K562 (cell line): ENCODE measurements around the gene RACGAP1. TPM values are rescaled to one million over a fixed set of nuclear protein-coding genes. Genes with fewer than 3 reads are reported as not detected.
A peak's percentile ranks its signal among the peaks of the same experiment; 100 is the strongest.

Experiments
- CBFA2T3 ChIP-seq: fragments of 450-650 bp; IDR thresholded peaks from 2 replicates; pipeline ENCODE4 v1.6.1; 2017
- CBX2 ChIP-seq: fragments of 200-600 bp; sonication (generic); IDR thresholded peaks from one replicate; pipeline ENCODE4 v1.6.1; 2012; ENCODE audit warnings: mild to moderate bottlenecking, low read length, inconsistent platforms; ENCODE audit not compliant: insufficient read depth, poor library complexity, severe bottlenecking
- HOXB6 ChIP-seq: fragments of 250-450 bp; sonication (Bioruptor Pico); IDR thresholded peaks from 2 replicates; pipeline ENCODE4 v1.5.1; 2022; ENCODE audit warnings: mild to moderate bottlenecking, borderline replicate concordance
- NCOA1 ChIP-seq: fragments of 450-650 bp; IDR thresholded peaks from 2 replicates; pipeline ENCODE4 v1.6.1; 2016; ENCODE audit warnings: low read depth
- NFIC ChIP-seq: fragments of 450-650 bp; IDR thresholded peaks from 2 replicates; pipeline ENCODE4 v1.6.1; 2017; ENCODE audit warnings: mild to moderate bottlenecking, inconsistent platforms
- NRF1 ChIP-seq, 2 experiments: fragments of 450-650 bp; IDR thresholded peaks in 1 of 2; conservative IDR thresholded peaks in 1 of 2; 2 replicates each; pipeline ENCODE4 v1.6.1; 2014; ENCODE audit warnings: mild to moderate bottlenecking in 2 of 2
- POLR2B ChIP-seq: fragments of 450-650 bp; IDR thresholded peaks from 2 replicates; pipeline ENCODE4 v1.6.1; 2018; ENCODE audit warnings: low read depth; ENCODE audit not compliant: partially characterized antibody
- POLR3A ChIP-seq: IDR thresholded peaks from 2 replicates; pipeline ENCODE4 v1.6.1; 2011; ENCODE audit warnings: borderline replicate concordance, mild to moderate bottlenecking, moderate library complexity; ENCODE audit not compliant: insufficient read length, insufficient read depth; ENCODE audit errors: extremely low read depth
- RFX5 ChIP-seq: IDR thresholded peaks from 2 replicates; pipeline ENCODE4 v1.6.1; 2011; ENCODE audit warnings: low read depth, mild to moderate bottlenecking, improper control_type of control experiment, low read length
- U2AF1 ChIP-seq: fragments of 200-400 bp; formaldehyde crosslinking; optimal IDR thresholded peaks from 2 replicates; pipeline ENCODE3; 2017; ENCODE audit warnings: mild to moderate bottlenecking, low read depth, low read length, moderate library complexity
- XRCC3 ChIP-seq: fragments of 450-650 bp; IDR thresholded peaks from 2 replicates; pipeline ENCODE4 v1.6.1; 2017; ENCODE audit warnings: mild to moderate bottlenecking, moderate library complexity
- ZEB2 ChIP-seq: fragments of 450-650 bp; IDR thresholded peaks from 2 replicates; pipeline ENCODE4 v1.6.1; 2016
- ZHX1 ChIP-seq: fragments of 150-350 bp; conservative IDR thresholded peaks from 2 replicates; pipeline ENCODE4 v1.6.1; 2014; ENCODE audit warnings: low read length
- ZNF407 ChIP-seq: fragments of 450-650 bp; IDR thresholded peaks from 2 replicates; pipeline ENCODE4 v1.6.1; 2016; ENCODE audit warnings: low read depth
- ZNF57 ChIP-seq: fragments of 450-650 bp; formaldehyde crosslinking; IDR thresholded peaks from 2 replicates; pipeline ENCODE4 v1.4.0; 2020; ENCODE audit warnings: mild to moderate bottlenecking, moderate library complexity
- ZNF696 ChIP-seq: fragments of 250-450 bp; sonication (Bioruptor Pico); conservative IDR thresholded peaks from 2 replicates; pipeline ENCODE4 v1.4.0; 2020; ENCODE audit warnings: mild to moderate bottlenecking, moderate library complexity
- ZNF766 ChIP-seq: fragments of 200-800 bp; sonication (Bioruptor generic); conservative IDR thresholded peaks from 2 replicates; pipeline ENCODE4 v1.6.1; 2016; ENCODE audit warnings: missing genetic modification characterization, missing compliant biosample characterization
- polyA plus RNA-seq, 8 experiments: library from polyadenylated mRNA; depleted of rRNA in 4 of 8; stranded (reverse) in 5 of 8; unstranded in 3 of 8; fragments of >200 nt; fragmentation: Nextera tagmentation in 2 of 8; fragmentation: Illumina TruSeq in 1 of 8; extraction: Ambion mirVana in 2 of 8; extraction: Trizol in 1 of 8; gene quantifications; 2 replicates each; pipeline versions ENCODE4 v1.2.1 to v1.2.3, GENCODE V29; 2011 to 2014; ENCODE audit warnings: inconsistent platforms in 1 of 8, missing spikeins in 1 of 8
- total RNA-seq, 7 experiments: library from RNA; depleted of rRNA in 6 of 7; stranded (reverse); fragments of >200 nt in 6 of 7; fragmentation: Illumina TruSeq in 2 of 7; extraction: Trizol in 2 of 7; gene quantifications; 2 replicates each; pipeline versions ENCODE4 v1.2.1 to v1.2.3, GENCODE V29; 2011 to 2021; ENCODE audit warnings: low replicate concordance in 1 of 7

The RACGAP1 gene
- total and polyA plus RNA-seq, 9 of the 15 experiments (the other 6 are each of a cell fraction or from before 2014, with no cell fraction given): 56.4 to 92.9 (median 71.8) TPM

- TF ChIP-seq ZHX1 (peak; percentile 95), CBX2 (no peak), HOXB6 (CRISPR knock-in tag) (no peak), CBFA2T3 (no peak), ZNF407 (peak; percentile 78), ZNF696 (no peak), U2AF1 (no peak), ZEB2 (no peak; the same call in 1 of the 2 replicates), XRCC3 (no peak), ZNF57 (CRISPR knock-in tag) (no peak), NFIC (0 out of 2 replicates have a peak, but pooled peaks have one; percentile 22), RFX5 (0 out of 2 replicates have a peak, but pooled peaks have one; percentile 34), NRF1 (conservative IDR thresholded peaks at IDR 0.05 in 1 of 2, IDR thresholded peaks at IDR 0.05 in 1 of 2) (peak; percentile 89 to 92), ZNF766 (CRISPR knock-in tag) (no peak), NCOA1 (0 out of 2 replicates have a peak, but pooled peaks have one; percentile 23), POLR3A (no peak), POLR2B (peak; percentile 76)
Observed at GRCh38 chr12:50025187-50026059, at the start of gene RACGAP1 (continued).
